ENCODE data around the gene TTPAL. TPM values are rescaled to one million over a fixed set of nuclear protein-coding genes. Genes with fewer than 3 reads are reported as not detected.

The TTPAL gene
- total RNA-seq, 1 donor from 2014 or later = 20.8 TPM

DNA sequence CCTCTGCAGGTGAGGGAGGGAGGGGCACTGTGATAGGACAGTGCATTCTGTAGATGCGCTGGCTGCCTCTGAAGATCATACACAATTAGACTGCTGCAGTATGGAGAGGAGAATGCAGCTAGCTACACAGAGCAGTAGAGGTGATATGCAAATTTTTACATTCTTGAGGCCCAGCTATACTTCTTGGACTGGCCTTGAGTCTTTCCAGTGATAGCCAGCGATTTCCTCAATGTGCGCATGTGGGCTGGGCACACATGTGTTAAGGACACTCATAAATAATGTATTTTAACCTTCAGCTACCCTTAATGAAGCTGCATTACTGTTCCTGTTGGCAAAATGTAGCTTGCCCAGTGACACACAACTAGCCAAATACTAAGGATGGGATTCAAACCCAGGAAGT lies 19.0 kb downstream of the TTPAL start:
- Mint-ChIP-seq H3K4me1 (ENCODE audit: unreplicated experiment) (peaks cover 59% of the 10 kb centered on the region), H3K36me3 (ENCODE audit: unreplicated experiment) (peaks cover 40% of the 10 kb centered on the region)

DNA sequence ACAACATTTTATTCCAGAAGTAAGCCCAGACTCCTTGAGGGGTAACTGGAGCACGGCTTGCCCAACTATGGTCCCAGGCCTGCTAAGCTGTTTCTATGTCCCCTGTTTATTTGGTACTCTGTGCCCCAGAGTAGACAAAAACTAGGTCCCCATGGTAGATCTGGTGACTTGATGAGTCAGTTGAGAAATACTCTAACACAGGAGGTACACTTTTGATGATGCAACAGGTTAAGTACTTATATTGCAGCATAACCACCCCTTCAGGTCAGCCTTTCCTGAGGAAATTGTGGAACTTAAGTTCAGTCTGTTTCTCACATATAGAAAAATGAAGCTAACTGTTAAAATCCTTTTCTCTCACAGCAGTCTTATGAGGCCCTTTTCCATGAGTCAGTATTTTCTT lies 19.6 kb downstream of the TTPAL start:
- Mint-ChIP-seq H3K27ac (ENCODE audit: unreplicated experiment) (peak overlapping the region; percentile 94), H3K27me3 (ENCODE audit: unreplicated experiment) (no peaks in the 10 kb centered on the region), H3K36me3 (ENCODE audit: unreplicated experiment) (peaks cover 41% of the 10 kb centered on the region), H3K9me3 (ENCODE audit: unreplicated experiment) (no peaks in the 10 kb centered on the region), H3K4me3 (ENCODE audit: unreplicated experiment) (no peak overlapping the region), H3K4me1 (ENCODE audit: unreplicated experiment) (peaks cover 59% of the 10 kb centered on the region)
- no peak for DNase-seq (ENCODE audit: extremely low spot score, unreplicated experiment)
- TF ChIP-seq, protein P1, sequence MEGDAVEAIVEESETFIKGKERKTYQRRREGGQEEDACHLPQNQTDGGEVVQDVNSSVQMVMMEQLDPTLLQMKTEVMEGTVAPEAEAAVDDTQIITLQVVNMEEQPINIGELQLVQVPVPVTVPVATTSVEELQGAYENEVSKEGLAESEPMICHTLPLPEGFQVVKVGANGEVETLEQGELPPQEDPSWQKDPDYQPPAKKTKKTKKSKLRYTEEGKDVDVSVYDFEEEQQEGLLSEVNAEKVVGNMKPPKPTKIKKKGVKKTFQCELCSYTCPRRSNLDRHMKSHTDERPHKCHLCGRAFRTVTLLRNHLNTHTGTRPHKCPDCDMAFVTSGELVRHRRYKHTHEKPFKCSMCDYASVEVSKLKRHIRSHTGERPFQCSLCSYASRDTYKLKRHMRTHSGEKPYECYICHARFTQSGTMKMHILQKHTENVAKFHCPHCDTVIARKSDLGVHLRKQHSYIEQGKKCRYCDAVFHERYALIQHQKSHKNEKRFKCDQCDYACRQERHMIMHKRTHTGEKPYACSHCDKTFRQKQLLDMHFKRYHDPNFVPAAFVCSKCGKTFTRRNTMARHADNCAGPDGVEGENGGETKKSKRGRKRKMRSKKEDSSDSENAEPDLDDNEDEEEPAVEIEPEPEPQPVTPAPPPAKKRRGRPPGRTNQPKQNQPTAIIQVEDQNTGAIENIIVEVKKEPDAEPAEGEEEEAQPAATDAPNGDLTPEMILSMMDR (IDR thresholded peaks at IDR 0.05) = no peak

More for the DNA sequence above, 19.0 kb downstream of the TTPAL start:
- Mint-ChIP-seq H3K27ac (ENCODE audit: unreplicated experiment) (peak overlapping the region; percentile 94), H3K27me3 (ENCODE audit: unreplicated experiment) (no peaks in the 10 kb centered on the region), H3K4me3 (ENCODE audit: unreplicated experiment) (no peak overlapping the region), H3K9me3 (ENCODE audit: unreplicated experiment) (no peaks in the 10 kb centered on the region)
- no peak for DNase-seq (ENCODE audit: extremely low spot score, unreplicated experiment)
- TF ChIP-seq, protein P1 (IDR thresholded peaks at IDR 0.05) = no peak

DNA sequence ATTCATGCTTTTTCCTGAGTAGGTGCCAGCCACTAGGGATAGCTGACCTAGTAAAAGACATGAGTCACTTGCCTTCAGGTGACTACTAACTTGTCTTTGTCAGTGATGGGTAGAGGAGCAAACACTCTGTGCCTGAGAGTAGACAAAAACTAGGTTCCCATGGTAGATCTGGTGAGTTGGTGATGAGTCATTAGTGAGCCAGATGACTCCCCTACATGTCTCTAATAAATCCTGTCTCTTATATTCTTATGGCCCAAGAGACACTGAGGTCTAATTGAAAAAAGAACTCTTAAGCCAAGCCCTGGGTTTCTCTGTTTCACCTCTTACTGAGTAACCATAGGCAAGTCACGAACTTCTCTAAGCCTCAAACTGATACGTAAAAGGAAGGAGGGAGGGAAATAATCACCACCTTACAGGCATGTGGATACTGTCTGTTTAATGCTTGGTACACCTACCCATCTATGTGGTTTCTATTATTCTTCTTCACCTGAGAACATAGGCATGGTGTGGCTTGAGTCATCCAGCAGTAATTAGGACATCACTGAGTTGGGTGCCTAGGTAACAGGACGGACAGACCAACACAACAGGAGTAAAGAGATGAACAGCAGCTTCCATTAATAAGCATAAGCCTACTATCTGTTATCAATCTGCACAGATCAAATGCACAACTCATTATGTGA lies 20.3 kb downstream of the TTPAL start:
- TF ChIP-seq, protein P1 (IDR thresholded peaks at IDR 0.05) = no peak
- Mint-ChIP-seq H3K4me1 (ENCODE audit: unreplicated experiment) (peaks cover 59% of the 10 kb centered on the region), H3K27me3 (ENCODE audit: unreplicated experiment) (no peaks in the 10 kb centered on the region), H3K4me3 (ENCODE audit: unreplicated experiment) (no peak overlapping the region), H3K9me3 (ENCODE audit: unreplicated experiment) (no peaks in the 10 kb centered on the region), H3K27ac (ENCODE audit: unreplicated experiment) (peak overlapping the region; percentile 94), H3K36me3 (ENCODE audit: unreplicated experiment) (peaks cover 46% of the 10 kb centered on the region)
- DNase-seq (ENCODE audit: extremely low spot score, unreplicated experiment) = no peak

DNA sequence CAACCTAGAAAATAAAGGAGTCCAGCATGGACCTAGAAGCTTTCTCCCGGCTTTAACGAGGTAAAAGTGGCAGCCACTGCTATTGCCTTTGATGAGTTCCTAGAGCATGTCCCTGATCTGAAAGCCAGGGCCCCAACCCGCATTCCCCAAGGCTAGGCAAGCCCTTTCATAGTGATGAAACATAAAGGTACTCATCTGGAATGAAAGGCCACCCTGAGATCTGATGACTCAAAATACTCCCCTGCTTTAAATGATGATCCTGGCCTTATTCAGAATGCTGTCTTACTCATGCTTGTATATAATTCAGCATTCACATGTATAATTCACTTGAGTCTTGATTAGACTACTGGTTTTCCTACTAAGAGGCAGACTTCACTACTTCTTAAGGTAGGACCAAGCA lies 21.3 kb downstream of the TTPAL start:
- DNase-seq (ENCODE audit: extremely low spot score, unreplicated experiment) = no peak
- Mint-ChIP-seq H3K9me3 (ENCODE audit: unreplicated experiment) (no peaks in the 10 kb centered on the region), H3K27ac (ENCODE audit: unreplicated experiment) (peak overlapping the region; percentile 94), H3K4me3 (ENCODE audit: unreplicated experiment) (no peak overlapping the region), H3K27me3 (ENCODE audit: unreplicated experiment) (no peaks in the 10 kb centered on the region), H3K36me3 (ENCODE audit: unreplicated experiment) (peaks cover 50% of the 10 kb centered on the region), H3K4me1 (ENCODE audit: unreplicated experiment) (peaks cover 49% of the 10 kb centered on the region)
- TF ChIP-seq, protein P1 (IDR thresholded peaks at IDR 0.05) = no peak

DNA sequence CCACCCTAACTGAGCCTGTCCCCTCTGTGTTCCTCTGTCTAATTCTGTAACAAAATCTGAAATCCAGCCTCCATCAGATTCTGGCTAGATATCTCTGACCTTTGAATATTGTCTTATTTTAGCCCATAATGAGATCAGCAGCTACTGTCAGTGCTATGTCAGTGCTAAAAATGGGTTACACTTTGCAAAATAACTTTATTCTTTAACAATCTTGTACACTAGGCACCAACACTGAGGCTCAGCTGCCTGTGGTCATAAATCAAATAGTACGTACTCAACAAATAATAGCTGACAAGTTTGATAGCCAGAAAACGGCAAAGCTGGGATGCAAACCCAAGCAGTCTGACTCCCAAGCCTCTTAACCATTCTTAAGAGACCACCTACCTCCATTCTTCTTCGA lies 22.1 kb downstream of the TTPAL start:
- Mint-ChIP-seq H3K4me3 (ENCODE audit: unreplicated experiment) (no peak overlapping the region), H3K27ac (ENCODE audit: unreplicated experiment) (peak overlapping the region; percentile 59), H3K27me3 (ENCODE audit: unreplicated experiment) (no peaks in the 10 kb centered on the region), H3K4me1 (ENCODE audit: unreplicated experiment) (peaks cover 41% of the 10 kb centered on the region), H3K36me3 (ENCODE audit: unreplicated experiment) (peaks cover 50% of the 10 kb centered on the region), H3K9me3 (ENCODE audit: unreplicated experiment) (no peaks in the 10 kb centered on the region)
- no peak for DNase-seq (ENCODE audit: extremely low spot score, unreplicated experiment)
- TF ChIP-seq, protein P1 (IDR thresholded peaks at IDR 0.05) = no peak
